OCI-LY3 (cell line): ENCODE measurements around the gene EFHD1.

ENCODE experiments used
- EZH2phosphoT487 ChIP-seq: fragments of 200-600 bp; shearing (Covaris generic); IDR thresholded peaks from 2 replicates; pipeline ENCODE4 v1.6.1; 2018; ENCODE audit warnings: antibody characterized with exemption, mixed run types, low read depth
- TF ChIP-seq, protein P1 (sequence below): fragments of 200-600, 300-600 bp; sonication (generic); IDR thresholded peaks from 2 replicates; pipeline ENCODE4 v1.5.1; 2014; ENCODE audit warnings: antibody characterized with exemption, low read length, low read depth

DNA sequence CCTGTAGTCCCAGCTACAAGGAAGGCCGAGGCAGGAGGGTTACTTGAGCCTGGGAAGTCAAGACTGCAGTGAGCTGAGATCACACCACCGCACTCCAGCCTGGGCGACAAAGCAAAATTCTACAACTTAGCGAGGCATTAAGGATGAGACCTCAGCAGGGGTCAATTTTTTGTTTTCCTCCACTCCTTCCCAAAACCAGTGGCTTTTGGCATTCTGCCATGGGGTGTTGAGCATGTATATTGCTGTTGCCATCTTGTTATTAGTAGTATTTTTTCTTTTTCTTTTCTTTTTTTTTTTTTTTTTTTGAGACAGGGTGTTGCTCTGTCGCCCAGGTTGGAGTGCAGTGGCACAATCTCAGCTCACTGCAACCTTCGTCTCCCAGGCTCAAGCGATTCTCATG, 54.8 kb downstream of the EFHD1 start:
- TF ChIP-seq, protein P1, sequence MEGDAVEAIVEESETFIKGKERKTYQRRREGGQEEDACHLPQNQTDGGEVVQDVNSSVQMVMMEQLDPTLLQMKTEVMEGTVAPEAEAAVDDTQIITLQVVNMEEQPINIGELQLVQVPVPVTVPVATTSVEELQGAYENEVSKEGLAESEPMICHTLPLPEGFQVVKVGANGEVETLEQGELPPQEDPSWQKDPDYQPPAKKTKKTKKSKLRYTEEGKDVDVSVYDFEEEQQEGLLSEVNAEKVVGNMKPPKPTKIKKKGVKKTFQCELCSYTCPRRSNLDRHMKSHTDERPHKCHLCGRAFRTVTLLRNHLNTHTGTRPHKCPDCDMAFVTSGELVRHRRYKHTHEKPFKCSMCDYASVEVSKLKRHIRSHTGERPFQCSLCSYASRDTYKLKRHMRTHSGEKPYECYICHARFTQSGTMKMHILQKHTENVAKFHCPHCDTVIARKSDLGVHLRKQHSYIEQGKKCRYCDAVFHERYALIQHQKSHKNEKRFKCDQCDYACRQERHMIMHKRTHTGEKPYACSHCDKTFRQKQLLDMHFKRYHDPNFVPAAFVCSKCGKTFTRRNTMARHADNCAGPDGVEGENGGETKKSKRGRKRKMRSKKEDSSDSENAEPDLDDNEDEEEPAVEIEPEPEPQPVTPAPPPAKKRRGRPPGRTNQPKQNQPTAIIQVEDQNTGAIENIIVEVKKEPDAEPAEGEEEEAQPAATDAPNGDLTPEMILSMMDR: no peak
- TF ChIP-seq EZH2phosphoT487: no peak
